ENCODE measurements around the gene DNM3.

The DNM3 gene

GRCh38 chr1:172145656-172146055, 304.4 kb downstream of the DNM3 start:
- no peak for DNase-seq

- no peak for DNase-seq
These were observed 305.0 kb downstream of the DNM3 start for GRCh38 chr1:172146141-172146850.

GRCh38 chr1:172147541-172147940, 306.2 kb downstream of the DNM3 start:
- no peak for DNase-seq

- DNase-seq = no peak
These were observed 306.9 kb downstream of the DNM3 start for GRCh38 chr1:172148213-172148612.

- DNase-seq = no peak
These were observed 307.4 kb downstream of the DNM3 start for GRCh38 chr1:172148707-172149106.

GRCh38 chr1:172149346-172149745, 308.0 kb downstream of the DNM3 start:
- no peak for DNase-seq

- DNase-seq = no peak
These were observed 313.3 kb downstream of the DNM3 start for GRCh38 chr1:172154551-172154950.

GRCh38 chr1:172155766-172156165, 314.5 kb downstream of the DNM3 start:
- DNase-seq = no peak

GRCh38 chr1:172162236-172162635, 320.9 kb downstream of the DNM3 start:
- DNase-seq = no peak

GRCh38 chr1:172163498-172164215, 322.4 kb downstream of the DNM3 start:
- DNase-seq = no peak

GRCh38 chr1:172165403-172165802, 324.1 kb downstream of the DNM3 start:
- DNase-seq = no peak

- DNase-seq = no peak
These were observed 326.7 kb downstream of the DNM3 start for GRCh38 chr1:172167796-172168596.

GRCh38 chr1:172168597-172168872, 327.2 kb downstream of the DNM3 start:
- no peak for DNase-seq

GRCh38 chr1:172169836-172170235, 328.5 kb downstream of the DNM3 start:
- DNase-seq = no peak

- DNase-seq = no peak
These were observed 331.1 kb downstream of the DNM3 start for GRCh38 chr1:172172352-172172831.

- DNase-seq = no peak
These were observed 334.9 kb downstream of the DNM3 start for GRCh38 chr1:172176206-172176605.

- DNase-seq = no peak
These were observed 336.6 kb downstream of the DNM3 start for GRCh38 chr1:172177849-172178248.

GRCh38 chr1:172178886-172179285, 337.6 kb downstream of the DNM3 start:
- DNase-seq = no peak

- DNase-seq = no peak
These were observed 338.6 kb downstream of the DNM3 start for GRCh38 chr1:172179918-172180317.

- DNase-seq = no peak
These were observed 339.4 kb downstream of the DNM3 start for GRCh38 chr1:172180501-172181285.

GRCh38 chr1:172184506-172185191, 343.4 kb downstream of the DNM3 start:
- DNase-seq = no peak

GRCh38 chr1:172185211-172185610, 343.9 kb downstream of the DNM3 start:
- no peak for DNase-seq
